Fibroblast of skin of left biceps (primary cell): ENCODE data around the gene CD9.

Experiments used
- DNase-seq, 2 experiments: peaks; one replicate each; pipeline ENCODE4 v3.0.0-alpha.2; 2013; ENCODE audit warnings: low read depth in 2 of 2

CD9 gene

DNA sequence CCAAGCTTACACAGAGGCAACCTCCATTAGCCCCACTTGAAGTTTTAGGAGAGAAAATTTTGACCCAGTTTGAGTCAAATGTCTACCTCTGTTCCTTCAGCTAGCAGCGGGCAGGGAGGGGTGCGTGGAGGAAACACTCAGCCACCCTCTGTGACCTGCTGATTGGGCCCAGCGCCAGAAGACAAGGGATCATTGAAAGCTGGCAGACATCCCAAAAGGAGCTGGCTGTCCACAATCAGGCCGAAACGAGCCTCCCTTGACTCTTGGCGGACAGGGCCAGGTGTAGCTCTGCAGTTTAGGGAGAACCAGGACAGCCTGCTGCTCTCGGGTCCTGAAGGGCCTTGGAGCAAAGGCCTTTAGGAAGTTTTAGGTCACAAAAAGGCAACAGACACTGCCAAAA, 41.3 kb downstream of the CD9 start:
- DNase-seq = no peak

DNA sequence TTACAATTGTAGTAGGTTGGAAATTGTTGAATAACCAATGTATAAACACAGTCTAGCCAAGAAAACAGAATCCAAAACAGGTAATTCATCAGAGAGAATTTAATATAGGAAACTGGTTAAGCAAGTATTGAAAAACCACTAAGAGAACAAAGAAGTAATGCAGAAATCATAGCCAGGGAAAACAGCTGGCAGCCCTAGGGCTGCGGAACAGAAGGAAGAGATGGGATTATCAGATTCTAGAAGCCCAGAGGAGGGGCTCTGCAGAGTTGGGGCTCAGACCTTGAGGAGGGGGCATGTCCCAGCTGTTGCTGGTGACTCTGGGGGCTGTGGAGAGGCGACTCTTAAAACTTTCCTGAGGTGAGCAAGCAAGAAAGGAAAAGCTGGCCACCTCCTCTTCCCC, 49.4 kb downstream of the CD9 start:
- no peak for DNase-seq

DNA sequence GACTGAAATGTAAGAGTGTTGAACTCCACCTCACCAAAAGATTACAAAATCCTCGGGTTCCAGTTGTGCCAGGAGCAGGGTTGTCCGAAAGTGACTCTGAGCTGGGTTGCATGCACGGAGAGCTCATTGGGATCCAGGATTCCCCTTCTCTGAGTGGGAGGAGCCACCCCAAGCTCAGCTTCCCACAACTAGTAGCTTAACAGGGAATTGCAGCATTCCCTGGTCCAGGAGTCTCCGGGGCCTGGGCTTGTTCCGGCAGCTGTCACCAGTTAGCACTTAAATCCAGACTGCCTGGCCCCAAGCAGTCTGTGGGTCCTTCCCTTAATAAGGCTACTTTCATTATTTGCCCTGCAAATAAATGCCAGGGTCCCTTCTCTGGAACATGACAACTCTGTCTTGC, 50.1 kb downstream of the CD9 start:
- DNase-seq = no peak

DNA sequence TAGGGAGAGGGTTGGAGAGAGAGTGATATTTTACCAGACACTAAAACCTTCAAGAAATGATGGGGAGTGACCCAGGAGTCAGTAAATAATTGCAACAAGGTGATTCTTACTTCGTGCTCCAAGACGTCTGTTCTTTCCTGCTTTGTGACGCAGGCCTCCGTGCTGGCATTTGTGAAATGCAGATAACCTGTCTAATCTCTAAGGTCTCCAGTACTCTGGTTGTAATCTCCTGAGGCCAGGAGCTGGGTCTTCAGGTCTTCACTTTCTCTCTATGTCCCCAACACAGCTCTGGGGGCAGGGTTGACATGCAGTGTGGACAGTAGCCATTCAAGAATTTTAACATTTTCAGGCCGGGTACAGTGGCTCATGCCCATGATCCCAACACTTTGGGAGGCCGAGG, 53.1 kb downstream of the CD9 start:
- no peak for DNase-seq

DNA sequence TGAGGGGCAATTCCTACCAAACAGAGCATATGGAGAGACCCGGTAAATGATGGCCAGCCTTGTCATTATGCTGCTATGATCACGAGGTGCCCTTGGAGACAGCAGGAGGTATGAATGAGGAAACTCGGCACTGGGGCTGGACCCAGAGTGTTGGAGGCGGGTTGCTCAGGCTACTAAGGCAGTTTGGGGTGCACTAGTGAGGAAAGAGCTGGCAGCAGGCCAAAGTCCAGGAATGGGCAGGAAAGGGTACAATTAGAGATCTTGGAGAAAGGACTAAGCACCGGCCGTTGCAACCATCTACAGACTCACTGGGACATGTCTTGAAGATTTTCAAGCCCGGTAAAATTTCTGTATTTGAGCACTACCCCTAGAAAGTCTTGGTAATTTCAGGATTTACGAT, 54.3 kb downstream of the CD9 start:
- DNase-seq = no peak

DNA sequence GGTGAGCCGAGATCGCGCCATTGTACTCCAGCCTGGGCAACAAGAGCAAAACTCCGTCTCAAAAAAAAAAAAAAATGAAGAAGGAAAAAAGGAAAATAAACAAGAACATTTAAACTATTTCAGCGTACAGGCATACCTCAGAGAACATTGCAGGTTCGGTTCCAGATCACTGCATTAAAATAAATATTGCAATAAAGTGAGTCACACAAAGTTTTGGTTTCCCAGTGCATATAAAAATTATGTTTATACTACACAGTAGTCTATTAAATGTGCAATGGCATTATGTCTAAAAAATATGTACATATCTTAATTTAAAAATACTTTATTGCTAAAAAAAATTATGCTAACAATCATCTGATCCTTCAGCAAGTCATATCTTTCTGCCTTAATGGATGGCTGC, 56.8 kb downstream of the CD9 start:
- DNase-seq = no peak

DNA sequence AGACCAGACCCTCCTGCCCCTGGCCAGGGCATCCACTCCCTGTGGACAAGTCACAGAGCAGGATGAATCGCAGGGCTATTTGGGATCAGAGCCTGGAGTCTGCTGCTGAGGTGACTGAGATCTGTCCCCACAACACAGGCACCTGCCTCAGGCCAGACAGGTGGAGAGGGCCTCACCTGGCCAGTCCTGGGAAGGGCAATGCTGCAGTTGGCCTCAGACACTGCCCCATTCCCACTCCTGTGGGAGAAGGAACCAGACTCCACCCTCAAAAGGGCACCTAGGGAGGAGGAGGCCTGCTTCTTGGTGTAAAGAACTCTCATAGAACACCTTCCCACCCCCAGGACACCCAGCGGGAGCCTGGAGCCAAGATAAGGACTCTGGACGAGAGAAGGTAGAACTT, 62.0 kb downstream of the CD9 start:
- DNase-seq = no peak

DNA sequence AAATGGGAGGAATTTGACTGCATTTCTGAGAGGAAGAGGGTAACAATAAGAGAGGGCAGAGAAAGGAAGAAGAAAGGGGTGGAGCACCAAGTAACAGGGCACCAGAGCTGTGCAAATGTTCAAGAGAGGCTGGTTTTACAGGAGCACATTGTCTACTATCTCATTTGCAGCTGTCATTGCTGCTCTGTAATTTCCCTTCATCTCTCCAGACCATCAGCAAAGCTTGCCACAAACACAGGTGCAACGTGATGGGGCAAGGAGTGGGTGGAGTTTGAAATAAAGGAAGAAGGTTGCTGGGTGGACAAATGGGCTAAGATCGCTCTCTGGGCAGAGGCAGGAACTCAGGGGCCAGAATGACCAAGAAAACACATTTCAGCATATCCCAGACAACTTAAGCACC, 62.4 kb downstream of the CD9 start:
- DNase-seq = no peak

DNA sequence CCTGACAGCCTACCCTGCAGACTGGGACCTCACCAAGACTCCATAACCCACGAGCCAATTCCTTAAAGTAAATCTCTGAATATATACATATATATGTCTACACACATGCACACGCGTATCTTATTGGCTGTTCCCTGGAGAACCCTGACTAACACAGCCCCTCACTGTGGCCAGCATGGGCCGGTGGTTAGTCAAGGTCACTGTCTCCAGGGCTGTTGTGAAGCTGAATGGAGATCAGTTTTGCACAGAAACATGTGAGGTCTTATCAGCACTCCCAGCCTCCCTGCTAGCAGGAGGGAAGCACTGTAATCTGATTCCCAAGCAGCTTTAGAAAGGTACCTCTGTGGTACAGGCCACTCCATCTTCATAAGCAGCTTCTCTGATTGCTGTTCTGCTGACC, 63.7 kb downstream of the CD9 start:
- DNase-seq = no peak

DNA sequence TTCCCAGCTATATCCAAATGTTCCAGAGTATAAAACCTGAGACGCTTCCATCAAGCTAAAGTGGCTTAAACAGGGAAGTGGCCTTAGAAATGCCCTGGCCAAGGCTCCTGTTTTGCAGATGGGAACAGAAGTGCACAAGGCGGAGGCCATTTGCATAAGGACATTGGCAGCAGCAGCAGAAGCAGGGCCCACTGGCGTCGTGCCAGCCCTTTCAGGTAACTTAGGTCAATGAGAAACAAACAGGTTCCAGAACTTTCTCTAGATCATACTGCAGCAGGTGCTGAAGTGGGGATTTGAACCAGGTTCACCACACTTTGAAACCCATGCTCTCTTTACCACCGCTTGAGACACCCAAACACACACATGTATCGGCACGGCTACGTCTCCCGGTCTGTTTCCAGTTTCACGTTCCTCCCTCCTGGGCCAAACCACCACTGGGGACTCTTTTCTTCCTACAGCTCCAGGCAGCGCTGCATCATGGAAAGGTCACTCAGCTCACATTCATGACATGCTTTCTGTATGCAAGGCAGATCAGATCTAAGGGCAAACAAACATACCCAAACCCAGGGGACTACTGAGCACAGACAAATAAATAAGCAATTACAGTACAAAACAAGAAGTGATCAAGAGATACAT, 64.3 kb downstream of the CD9 start:
- DNase-seq = no peak

DNA sequence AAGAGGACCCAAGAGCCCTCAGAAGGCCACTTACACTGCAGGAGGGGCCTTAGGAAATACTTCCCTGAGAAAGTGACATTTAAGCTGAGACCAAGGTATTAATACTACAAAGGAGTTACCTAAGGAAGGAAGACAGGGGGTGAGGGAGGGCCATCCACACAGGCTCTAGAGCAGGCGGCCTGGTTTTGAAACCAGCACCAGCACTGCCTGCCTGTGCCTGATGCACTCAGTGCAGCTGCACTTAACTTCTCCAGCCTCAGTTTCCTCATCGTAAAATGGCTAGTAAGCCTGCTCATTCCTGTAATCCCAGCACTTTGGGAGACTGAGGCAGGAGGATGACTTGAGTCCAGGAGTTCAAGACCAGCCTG, 64.8 kb downstream of the CD9 start:
- no peak for DNase-seq

DNA sequence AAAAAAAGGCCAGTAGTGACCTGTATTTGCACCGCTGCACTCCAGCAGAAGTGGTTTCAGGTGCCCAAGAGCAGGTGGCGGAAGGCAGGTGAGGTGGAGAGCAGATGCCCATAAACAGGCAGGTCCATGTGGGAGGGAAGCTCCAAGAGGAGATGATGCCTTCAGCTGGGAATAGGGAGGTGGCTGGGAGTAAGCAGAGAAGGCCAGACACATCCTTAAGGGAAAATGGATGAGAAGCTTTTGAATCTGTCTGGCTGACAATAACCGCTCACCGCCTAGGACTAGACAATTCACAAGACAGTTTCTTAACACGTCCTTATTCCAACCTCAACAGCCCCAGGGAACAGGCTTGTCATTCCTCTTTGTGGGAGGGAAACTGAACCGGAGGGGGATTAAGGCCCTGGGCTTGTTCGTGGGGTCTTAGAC, 66.4 kb downstream of the CD9 start:
- DNase-seq = no peak

DNA sequence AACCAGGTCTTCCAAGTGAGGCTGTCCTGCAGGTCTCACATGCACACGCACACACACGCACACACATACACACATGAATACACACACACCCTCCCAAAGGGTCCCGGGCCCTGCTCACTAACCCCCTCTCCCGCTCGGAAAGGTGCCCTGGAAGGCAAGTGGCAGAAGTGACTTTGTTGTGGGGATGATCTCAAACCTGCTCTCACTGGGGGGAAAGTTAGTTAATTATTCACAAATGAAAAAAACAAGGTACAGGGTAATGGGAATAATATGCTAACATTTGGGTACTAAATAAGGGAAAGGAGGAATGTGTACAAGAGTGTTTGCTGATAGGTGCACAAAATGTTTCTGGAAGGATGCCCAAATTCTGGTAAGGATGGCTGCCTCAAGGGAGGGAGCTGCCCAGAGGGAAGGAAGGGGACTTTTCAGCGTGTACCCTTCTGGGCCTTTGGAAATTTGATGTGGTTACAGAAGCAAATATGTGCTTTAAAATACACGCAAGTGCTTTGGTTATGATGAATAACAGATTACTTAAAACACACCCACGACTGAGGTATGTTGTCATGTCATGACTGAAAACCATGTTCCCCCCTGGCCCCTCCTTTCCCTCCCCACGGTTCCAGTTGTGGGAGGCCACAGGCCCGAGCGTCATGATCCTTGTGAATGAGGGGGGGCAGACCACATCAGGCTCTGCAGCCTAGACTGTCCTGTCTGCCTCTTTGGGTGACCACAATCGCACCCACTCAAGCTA, 66.9 kb downstream of the CD9 start:
- no peak for DNase-seq

DNA sequence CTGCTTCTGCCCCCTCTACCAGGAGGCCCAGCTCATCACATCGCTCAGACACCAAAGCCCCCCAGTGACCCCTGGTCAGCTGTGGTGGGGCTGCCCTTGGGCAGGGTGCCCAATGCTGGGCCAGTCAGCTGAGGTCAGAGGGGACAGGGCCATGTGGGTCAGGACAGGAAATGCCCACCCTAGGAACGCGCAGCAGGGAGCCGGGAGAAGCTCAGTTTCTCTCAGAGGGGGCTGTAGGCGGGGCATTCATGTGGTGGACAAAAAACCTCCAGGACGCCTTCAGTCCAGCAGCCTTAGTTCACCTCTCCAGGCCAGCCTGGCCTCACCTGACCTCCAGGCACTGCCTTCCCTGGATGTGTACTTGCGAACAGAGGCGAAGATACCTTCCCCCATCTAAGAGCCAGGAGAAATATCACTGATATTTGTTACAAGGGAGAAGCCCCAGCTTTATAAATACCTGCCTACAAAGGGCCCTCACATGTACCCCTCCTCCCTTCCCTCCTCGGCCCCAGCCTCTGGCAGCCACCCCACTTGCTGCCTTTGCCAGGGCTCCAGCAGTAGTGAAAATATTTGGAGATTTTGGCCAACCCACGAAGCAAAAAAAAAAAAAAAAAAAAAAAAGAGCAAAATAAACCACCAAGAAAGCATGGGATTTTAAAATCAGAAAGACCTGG, 68.4 kb downstream of the CD9 start:
- no peak for DNase-seq

DNA sequence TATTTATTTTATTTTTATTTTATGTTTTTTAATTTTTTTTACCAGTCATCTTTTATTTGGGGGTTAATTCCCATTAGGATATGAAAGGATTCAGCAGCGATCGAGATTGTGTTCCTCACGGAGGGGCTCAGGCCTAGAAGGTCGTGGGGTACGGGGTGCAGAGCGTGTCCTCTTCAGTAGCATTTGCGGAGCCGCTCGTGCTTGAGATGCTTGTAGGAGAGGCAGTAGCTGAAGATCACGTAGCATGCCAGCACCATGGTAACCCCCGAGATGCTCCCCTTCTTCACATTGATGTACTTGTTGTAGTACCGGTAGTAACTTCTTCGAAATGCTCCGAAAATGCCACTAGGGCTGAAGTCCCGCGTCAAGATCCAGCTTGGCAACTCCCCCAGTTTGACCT, 69.8 kb downstream of the CD9 start:
- DNase-seq = no peak

DNA sequence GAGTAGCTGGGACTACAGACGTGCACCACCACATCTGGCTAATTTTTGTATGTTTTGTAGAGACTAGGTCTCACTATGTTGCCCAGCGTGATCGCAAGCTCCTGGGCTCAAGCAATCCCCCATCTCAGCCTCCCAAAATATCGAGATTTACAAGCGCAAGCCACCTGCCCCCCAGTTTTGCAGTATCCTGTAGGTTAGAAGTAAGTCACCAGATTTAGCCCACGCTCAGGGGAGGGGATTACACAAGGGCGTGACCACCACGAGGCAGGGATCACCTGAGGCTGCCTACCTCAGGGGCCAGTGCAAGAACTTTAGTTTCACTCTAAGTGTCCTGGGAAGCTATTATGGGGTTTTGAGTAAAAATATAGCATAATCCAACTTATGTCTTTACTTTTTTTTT, 71.1 kb downstream of the CD9 start:
- no peak for DNase-seq

DNA sequence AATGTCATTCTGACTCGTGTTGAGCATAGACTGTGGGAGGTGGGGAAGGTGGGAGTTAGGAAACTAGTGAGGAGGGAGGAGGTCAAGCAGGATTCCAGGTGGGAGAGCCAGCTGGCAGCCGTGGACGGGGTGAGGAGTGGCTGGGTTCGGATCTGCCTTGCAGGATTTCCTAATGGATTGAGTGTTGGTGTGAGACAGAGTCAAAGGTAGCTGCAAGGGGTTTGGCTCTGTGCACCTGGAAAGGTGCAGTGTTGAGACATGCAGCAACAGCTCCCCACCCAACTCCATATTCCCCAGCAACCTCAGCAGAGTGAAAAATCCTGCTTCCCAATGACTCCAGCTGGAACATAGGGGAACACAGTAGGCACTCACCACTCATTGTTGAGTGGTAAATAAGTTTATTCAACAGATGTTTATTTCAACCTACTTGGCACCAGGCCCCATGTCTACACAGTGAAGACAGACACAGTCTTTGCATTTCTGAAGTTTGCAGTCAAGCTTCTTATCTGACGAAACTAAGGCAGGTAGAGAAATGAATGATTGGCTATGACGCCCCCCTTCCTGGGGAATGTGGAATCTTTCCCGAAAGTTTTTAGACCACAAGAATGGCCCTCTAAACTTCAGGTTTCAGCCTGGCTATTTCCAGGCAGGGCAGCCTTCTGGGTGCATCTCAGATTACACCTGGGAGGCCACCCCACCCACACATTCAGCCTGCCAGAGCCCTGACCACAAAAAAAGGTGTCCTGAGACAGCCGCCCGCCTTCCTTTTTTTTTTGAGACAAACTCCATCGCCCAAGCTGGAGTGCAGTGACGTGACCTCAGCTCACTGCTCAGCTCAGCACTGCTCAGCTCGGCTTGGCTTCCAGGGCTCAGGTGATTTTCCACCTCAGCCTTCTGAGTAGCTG, 72.4 kb downstream of the CD9 start:
- DNase-seq = no peak

DNA sequence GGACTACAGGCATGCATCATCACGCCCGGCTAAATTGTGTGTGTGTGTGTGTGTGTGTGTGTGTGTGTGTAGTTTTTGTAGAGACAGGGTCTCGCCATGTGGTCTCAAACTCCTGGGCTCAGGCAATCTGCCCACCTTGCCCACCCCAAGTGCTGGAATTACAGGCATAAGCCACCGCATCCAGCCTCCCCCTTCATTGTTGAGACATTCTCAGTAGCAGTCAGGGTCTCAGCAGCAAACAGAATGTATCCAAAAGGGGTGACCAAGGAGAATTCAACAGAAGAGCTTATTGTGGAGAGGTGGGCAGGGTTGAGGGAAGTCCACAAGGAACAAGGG, 73.0 kb downstream of the CD9 start:
- DNase-seq = no peak

DNA sequence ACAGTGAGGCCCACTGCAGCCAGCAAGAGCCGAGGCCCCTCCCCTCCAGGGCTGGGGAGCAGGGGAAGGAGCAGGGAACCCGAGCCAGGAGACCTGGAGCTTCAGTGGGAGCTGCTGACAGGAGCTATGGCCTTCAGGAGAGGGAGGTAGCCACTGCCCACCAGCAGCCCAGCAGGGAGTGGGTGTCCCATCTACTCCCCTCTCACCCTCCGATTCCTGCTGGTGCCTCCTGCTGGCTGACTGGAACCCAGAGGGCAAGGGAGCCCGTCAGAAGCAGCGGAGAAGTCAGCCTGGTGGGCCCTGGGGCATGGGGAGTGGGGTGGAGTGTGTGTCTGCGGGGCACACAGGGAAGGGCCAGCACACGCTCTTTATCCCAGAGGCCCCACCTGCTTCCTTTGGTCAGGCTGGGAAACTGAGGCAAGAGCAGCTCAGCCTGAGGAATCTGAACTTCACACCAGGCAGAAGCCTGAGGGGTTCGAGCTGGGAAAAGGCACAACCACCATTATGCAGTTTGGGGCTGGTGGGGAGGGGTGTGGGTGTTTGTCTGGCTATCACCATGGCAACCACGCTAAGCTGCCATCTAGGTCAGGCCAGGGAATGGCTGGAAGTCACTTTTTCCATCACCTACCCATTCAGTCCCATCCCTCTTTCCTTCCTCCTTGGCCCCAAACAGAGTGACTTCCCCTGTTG, 73.5 kb downstream of the CD9 start:
- no peak for DNase-seq

DNA sequence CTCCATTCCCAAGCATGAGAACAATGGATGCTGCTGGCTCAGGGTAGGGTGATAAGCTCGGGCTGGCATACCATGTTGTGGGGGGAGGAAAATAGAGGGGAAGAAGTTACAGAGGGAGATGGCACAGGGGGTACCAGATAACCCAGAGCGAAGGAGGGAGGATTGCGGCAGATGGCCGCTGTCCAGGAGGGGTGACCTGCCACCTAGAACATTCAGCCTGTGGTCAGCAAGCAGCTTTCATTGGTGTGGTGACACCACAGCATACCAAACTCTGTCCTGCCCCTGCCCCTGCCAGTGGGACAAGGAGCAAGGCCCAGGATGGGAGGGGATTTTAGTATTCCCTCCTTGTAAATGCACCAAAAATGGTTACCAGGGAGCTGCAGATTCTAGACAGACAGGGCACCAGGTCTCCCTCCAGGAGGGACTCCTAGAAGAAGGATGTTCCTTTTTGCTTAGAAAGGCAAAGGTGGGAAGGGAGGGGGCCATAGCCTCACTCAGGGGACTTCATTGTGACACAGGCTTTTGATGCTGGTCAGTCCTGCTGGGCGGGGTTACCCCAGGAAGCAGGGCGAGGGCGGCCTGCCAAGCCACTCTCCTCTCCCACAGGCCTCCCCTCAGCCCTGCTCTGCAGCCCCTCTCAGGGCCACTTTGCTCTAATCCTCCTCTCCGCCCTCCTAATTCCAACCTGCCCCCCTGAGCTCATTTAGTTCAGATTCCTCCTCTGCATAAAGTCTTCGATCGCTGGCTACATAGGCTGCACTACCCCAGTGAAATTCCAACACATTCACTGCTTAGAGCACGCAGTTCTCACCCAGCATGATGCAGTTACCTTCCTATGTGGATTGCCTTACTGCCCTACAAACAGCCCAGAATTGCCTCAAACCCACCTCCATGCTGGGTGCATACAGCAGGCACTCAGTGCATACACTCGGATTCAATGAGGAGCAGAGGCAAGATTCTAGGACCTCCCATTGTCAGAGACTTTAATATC, 74.3 kb downstream of the CD9 start:
- no peak for DNase-seq
